Right lobe of liver (tissue), 6 donors: ENCODE measurements around the gene THAP8. TPM values are rescaled to one million over a fixed set of nuclear protein-coding genes. Genes with fewer than 3 reads are reported as not detected.

Experiments used
- ATAC-seq, 4 donors: fragments of 200-7000 bp; cut with Tn5 transposase; one replicate each; pipeline ENCODE4 v1.9.1; 2020; ENCODE audit warnings: mild to moderate bottlenecking in 4 of 4, moderate library complexity in 4 of 4
- DNase-seq, 3 donors: peaks; one replicate each; pipeline ENCODE4 v3.0.0-alpha.2; 2020
- H3K27ac ChIP-seq, 3 donors: fragments of 200-600 bp; one replicate each; pipeline ENCODE4 v1.8.0; 2022
- H3K27me3 ChIP-seq, 2 donors: fragments of 200-600 bp; one replicate each; pipeline ENCODE4 v1.8.0; 2022
- H3K36me3 ChIP-seq, 4 donors: fragments of 200-600 bp; sonication (generic) in 1 of 4; one replicate each; pipeline versions ENCODE4 v1.5.1 to v1.8.0; 2017 to 2022; ENCODE audit warnings: control low read depth in 1 of 4
- H3K4me1 ChIP-seq, 4 donors: fragments of 200-600 bp; sonication (generic) in 1 of 4; one replicate each; pipeline versions ENCODE4 v1.5.1 to v1.8.0; 2017 to 2022; ENCODE audit warnings: control low read depth in 1 of 4
- H3K4me3 ChIP-seq, 3 donors: fragments of 200-600 bp; one replicate each; pipeline ENCODE4 v1.8.0; 2022
- H3K9me3 ChIP-seq, 4 donors: fragments of 200-600 bp; sonication (generic) in 1 of 4; one replicate each; pipeline versions ENCODE4 v1.5.1 to v1.8.0; 2017 to 2022; ENCODE audit warnings: control low read depth in 1 of 4
- CTCF ChIP-seq, 4 donors: fragments of 200-600 bp in 3 of 4; fragments of 450-650 bp in 1 of 4; IDR thresholded peaks; one replicate each; pipeline versions ENCODE4 v1.5.1 to v1.8.0; 2016 to 2022; ENCODE audit warnings: antibody characterized with exemption in 4 of 4, mild to moderate bottlenecking in 2 of 4
- POLR2A ChIP-seq: fragments of 450-650 bp; IDR thresholded peaks from one replicate; pipeline ENCODE4 v1.6.1; 2017; ENCODE audit warnings: antibody characterized with exemption, mild to moderate bottlenecking
- WGBS: methylation state at CpG from one replicate; pipeline ENCODE4 v1.1.6; 2018; ENCODE audit warnings: low coverage, low lambda C conversion rate; ENCODE audit not compliant: insufficient coverage; ENCODE audit errors: missing lambda C conversion rate; 5-methylcytosine and 5-hydroxymethylcytosine counted together
- intact Hi-C, 2 donors: fragments of 100-400 bp; cut with DNase I; formaldehyde crosslinking; loops; one replicate each; pipeline versions ENCODE4 v1.11.2 to v1.14.1; 2022
- long read RNA-seq: library from polyadenylated mRNA; unstranded; transcript quantifications from one replicate; pipeline ENCODE4 v2.0.0, GENCODE V29; 2019
- total RNA-seq, 6 experiments: library from RNA; depleted of rRNA in 2 of 6; stranded (reverse); fragments of >200 nt in 2 of 6; fragmentation: NEBNext Ultra II Directional in 3 of 6; extraction: Animal tissue kit (Norgen Biotek cat#: 25700) in 3 of 6; gene quantifications; one replicate each; pipeline versions ENCODE4 v1.1.0 to v1.2.4, GENCODE V29; 2016 to 2023
- donor health status: DM: no; HTN: yes; CAD: no.
- donor health status: DM: no; HTN: no; CAD: no.
- donor health status: DM: no; HTN: no; CAD: no.
- donor health status: DM: no; HTN: yes; CAD: no.
- donor health status: DM: no; HTN: yes; CAD: no.

THAP8 gene, protein sequence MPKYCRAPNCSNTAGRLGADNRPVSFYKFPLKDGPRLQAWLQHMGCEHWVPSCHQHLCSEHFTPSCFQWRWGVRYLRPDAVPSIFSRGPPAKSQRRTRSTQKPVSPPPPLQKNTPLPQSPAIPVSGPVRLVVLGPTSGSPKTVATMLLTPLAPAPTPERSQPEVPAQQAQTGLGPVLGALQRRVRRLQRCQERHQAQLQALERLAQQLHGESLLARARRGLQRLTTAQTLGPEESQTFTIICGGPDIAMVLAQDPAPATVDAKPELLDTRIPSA
- total RNA-seq, result 1 to 10 TPM; 2.5 to 9.0 (median 4.2) TPM
- long read RNA-seq, partial matches to known transcripts, result 0 of 1 reads
- long read RNA-seq, other reads (novel, unspliced or antisense), result 0 of 1 reads

DNA sequence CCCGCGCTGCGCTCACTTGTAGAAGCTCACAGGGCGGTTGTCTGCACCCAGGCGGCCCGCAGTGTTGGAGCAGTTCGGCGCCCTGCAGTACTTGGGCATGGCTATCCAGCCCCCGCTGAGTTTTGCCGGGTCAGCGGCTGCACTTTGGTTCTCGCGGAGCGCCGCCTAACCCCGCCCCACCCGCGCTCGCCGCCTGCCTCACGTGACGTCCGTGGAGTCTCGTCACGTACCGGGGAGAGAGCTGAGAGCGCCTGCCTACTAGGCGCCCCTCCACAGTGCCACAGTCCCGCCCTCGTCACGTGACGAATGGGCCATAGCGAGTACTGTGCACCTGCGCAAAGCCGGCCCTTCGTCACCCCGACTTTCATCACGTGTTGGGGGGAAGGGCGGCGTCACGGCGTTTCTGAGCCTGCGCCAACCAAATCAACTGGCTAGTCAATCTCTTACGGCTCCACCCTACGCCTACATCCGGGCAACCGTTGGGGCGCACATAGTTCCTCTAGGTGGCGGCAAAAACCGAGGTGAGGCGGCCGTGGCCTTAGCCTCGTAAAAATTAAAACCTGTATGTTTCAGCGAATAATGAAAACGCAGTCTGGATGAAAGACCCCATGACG is at the start of gene THAP8:
TSS of gene THAP8 (minus strand) at position 167 of the 614 bp plus-strand sequence. CDS start at position 99, 68 bp downstream.
- Histone ChIP-seq H3K4me1 (peaks cover 0 to 23% (median 2%) of the 10 kb centered on the region in 4 donors), H3K9me3 (no peaks in the 10 kb centered on the region), H3K27ac (peak within 1 kb of the TSS; percentile 53 to 90 (median 85)), H3K4me3 (peak within 1 kb of the TSS; percentile 53 to 63 (median 60)), H3K36me3 (no peaks in the 10 kb centered on the region), H3K27me3 (no peaks in the 10 kb centered on the region)
- peak; percentile 87 to 94 (median 91) for ATAC-seq
- DNase-seq, result peak; percentile 99 to 100 (median 100)
- WGBS, result 0% methylated on average over 4 of the region's 56 CpGs
- intact Hi-C loops, result no loop called here
- TF ChIP-seq POLR2A (peak; percentile 82), CTCF (IDR thresholded peaks at IDR 0.05) (peak; percentile 25 to 40 (median 35))

- Histone ChIP-seq H3K9me3 (no peaks in the 10 kb centered on the region), H3K36me3 (no peaks in the 10 kb centered on the region), H3K27me3 (no peaks in the 10 kb centered on the region), H3K27ac (no peak overlapping the region), H3K4me3 (no peak overlapping the region), H3K4me1 (no peaks in the 10 kb centered on the region)
- intact Hi-C loops, result no loop called here
- TF ChIP-seq POLR2A (no peak), CTCF (IDR thresholded peaks at IDR 0.05) (no peak)
- DNase-seq (no peak), ATAC-seq (no peak)
- WGBS, result 84% methylated on average over 3 of the region's 24 CpGs
Measured at GRCh38 chr19:36103040-36103626, 49.0 kb upstream of the THAP8 start.

- no peak overlapping the region for H3K27ac ChIP-seq
- H3K36me3 ChIP-seq, result no peaks in the 10 kb centered on the region
- WGBS, result 80% methylated on average over 4 of the region's 27 CpGs
- H3K27me3 ChIP-seq, result no peaks in the 10 kb centered on the region
- DNase-seq (no peak), ATAC-seq (no peak)
- no peaks in the 10 kb centered on the region for H3K4me1 ChIP-seq
- no peaks in the 10 kb centered on the region for H3K9me3 ChIP-seq
- no peak overlapping the region for H3K4me3 ChIP-seq
- intact Hi-C loops, result no loop called here
- TF ChIP-seq POLR2A, result no peak
- TF ChIP-seq CTCF (IDR thresholded peaks at IDR 0.05), result no peak
Measured at GRCh38 chr19:36101550-36102327, 47.7 kb upstream of the THAP8 start.

DNA sequence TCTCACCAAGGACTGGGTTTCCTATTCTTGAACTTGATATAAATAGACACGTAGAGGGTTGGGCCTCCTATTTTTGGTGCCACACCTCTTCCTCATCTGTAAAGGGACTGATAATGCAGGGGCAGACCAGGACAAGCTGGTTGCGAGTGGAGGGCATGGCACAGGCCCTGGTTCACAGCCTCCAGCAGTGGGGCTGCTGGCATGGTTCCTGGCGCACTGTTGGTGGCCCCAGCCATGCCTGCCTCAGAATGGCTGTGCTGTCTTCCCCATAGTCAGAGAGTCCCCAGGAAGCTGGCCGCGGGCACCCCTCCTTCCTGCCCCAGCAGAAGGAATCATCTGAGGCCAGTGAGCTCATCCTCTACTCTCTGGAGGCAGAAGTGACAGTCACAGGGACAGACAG is 46.4 kb upstream of the THAP8 start:
- TF ChIP-seq CTCF (IDR thresholded peaks at IDR 0.05) (no peak), POLR2A (no peak)
- Histone ChIP-seq H3K9me3 (no peaks in the 10 kb centered on the region), H3K4me3 (no peak overlapping the region), H3K4me1 (no peaks in the 10 kb centered on the region), H3K27me3 (no peaks in the 10 kb centered on the region), H3K36me3 (no peaks in the 10 kb centered on the region), H3K27ac (no peak overlapping the region)
- DNase-seq (no peak), ATAC-seq (peak in 1 of 4 donors; percentile 14)
- intact Hi-C loops, result no loop called here
- WGBS, result 60% methylated on average over 4 of the region's 5 CpGs
